ENCODE measurements around the gene RAB3B. TPM values are rescaled to one million over a fixed set of nuclear protein-coding genes. Genes with fewer than 3 reads are reported as not detected.

Gene RAB3B
- total RNA-seq, 1 donor from 2014 or later = 8.2 TPM

GRCh38 chr1:51859735-51860134 lies 130.8 kb downstream of the RAB3B start:
- Mint-ChIP-seq H3K9me3 (ENCODE audit: unreplicated experiment) (no peaks in the 10 kb centered on the region), H3K4me3 (ENCODE audit: unreplicated experiment) (no peak overlapping the region)

GRCh38 chr1:51859333-51859732 lies 131.2 kb downstream of the RAB3B start:
- Mint-ChIP-seq H3K36me3 (ENCODE audit: unreplicated experiment) (peaks cover 12% of the 10 kb centered on the region), H3K27ac (ENCODE audit: unreplicated experiment) (no peak overlapping the region), H3K4me1 (ENCODE audit: unreplicated experiment) (no peaks in the 10 kb centered on the region), H3K27me3 (ENCODE audit: unreplicated experiment) (no peaks in the 10 kb centered on the region), H3K9me3 (ENCODE audit: unreplicated experiment) (no peaks in the 10 kb centered on the region), H3K4me3 (ENCODE audit: unreplicated experiment) (no peak overlapping the region)
- DNase-seq (ENCODE audit: extremely low spot score, unreplicated experiment) = no peak
- TF ChIP-seq CTCF (IDR thresholded peaks at IDR 0.05) = no peak

More at GRCh38 chr1:51859735-51860134, 130.8 kb downstream of the RAB3B start:
- Mint-ChIP-seq H3K27me3 (ENCODE audit: unreplicated experiment) (no peaks in the 10 kb centered on the region), H3K36me3 (ENCODE audit: unreplicated experiment) (peaks cover 10% of the 10 kb centered on the region), H3K27ac (ENCODE audit: unreplicated experiment) (no peak overlapping the region), H3K4me1 (ENCODE audit: unreplicated experiment) (no peaks in the 10 kb centered on the region)
- TF ChIP-seq CTCF (IDR thresholded peaks at IDR 0.05) = no peak
- DNase-seq (ENCODE audit: extremely low spot score, unreplicated experiment) = no peak

GRCh38 chr1:51858892-51859291 lies 131.6 kb downstream of the RAB3B start:
- Mint-ChIP-seq H3K36me3 (ENCODE audit: unreplicated experiment) (peaks cover 12% of the 10 kb centered on the region), H3K27ac (ENCODE audit: unreplicated experiment) (no peak overlapping the region), H3K4me1 (ENCODE audit: unreplicated experiment) (no peaks in the 10 kb centered on the region), H3K27me3 (ENCODE audit: unreplicated experiment) (no peaks in the 10 kb centered on the region), H3K4me3 (ENCODE audit: unreplicated experiment) (no peak overlapping the region), H3K9me3 (ENCODE audit: unreplicated experiment) (no peaks in the 10 kb centered on the region)
- no peak for DNase-seq (ENCODE audit: extremely low spot score, unreplicated experiment)
- TF ChIP-seq CTCF (IDR thresholded peaks at IDR 0.05) = no peak

Other genes starting within 250 kb of the RAB3B start
- gene NRDC, start 112.0 kb downstream of the RAB3B start, total RNA-seq = 122 and 130 TPM in 2 replicates
- 9.5 and 9.9 TPM in 2 replicates for gene KTI12, start 43.1 kb upstream of the RAB3B start, total RNA-seq
- gene TXNDC12, start 64.5 kb upstream of the RAB3B start, total RNA-seq = 46.6 and 49.8 TPM in 2 replicates
- 61.0 and 65.1 TPM in 2 replicates for gene BTF3L4, start 65.6 kb upstream of the RAB3B start, total RNA-seq
- gene ZFYVE9, start 151.4 kb upstream of the RAB3B start, total RNA-seq = 24.7 and 25.9 TPM in 2 replicates

Measured in osteocyte (in vitro differentiated cells).